Measurements from ENCODE around the gene PDS5B. TPM values are rescaled to one million over a fixed set of nuclear protein-coding genes. Genes with fewer than 3 reads are reported as not detected.
A peak's percentile ranks its signal among the peaks of the same experiment; 100 is the strongest.

PDS5B gene
- total RNA-seq, 4 donors from 2014 or later: 18.0 to 27.3 (median 21.2) TPM

DNA sequence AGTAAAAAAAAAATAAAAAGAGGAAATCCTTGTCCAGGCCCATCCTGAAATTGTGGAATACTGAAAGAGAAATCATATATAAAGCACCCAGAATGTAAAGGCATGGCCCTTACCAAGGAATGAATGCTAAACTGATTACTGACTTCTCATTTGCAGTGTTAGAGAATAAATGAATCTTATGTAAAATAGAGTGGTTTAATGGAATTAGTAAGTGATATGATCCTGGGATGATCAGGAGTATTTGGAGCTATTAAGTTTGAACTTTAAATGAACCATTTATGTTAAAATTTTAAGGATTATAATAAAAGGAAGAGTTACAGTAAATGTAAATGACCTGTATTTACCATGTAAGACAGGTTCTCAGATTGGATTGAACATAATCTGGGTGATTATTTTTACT is 75.4 kb downstream of the PDS5B start:
- DNase-seq (no peak), ATAC-seq (no peak)
- Histone ChIP-seq H3K4me3 (no peak overlapping the region), H3K27me3 (no peaks in the 10 kb centered on the region), H3K4me1 (peaks cover 5 to 6% of the 10 kb centered on the region in 2 donors), H3K27ac (no peak overlapping the region), H3K36me3 (no peaks in the 10 kb centered on the region), H3K9me3 (no peaks in the 10 kb centered on the region)
- in situ Hi-C loops (cut with MboI; ENCODE audit: low sequenced_read_pairs in 4 of 4): no loop called here
- intact Hi-C loops (cut with DNase I; ENCODE audit: low total_unique reads): no loop called here
- TF ChIP-seq POLR2A (IDR thresholded peaks at IDR 0.05): no peak
- TF ChIP-seq, protein P1, sequence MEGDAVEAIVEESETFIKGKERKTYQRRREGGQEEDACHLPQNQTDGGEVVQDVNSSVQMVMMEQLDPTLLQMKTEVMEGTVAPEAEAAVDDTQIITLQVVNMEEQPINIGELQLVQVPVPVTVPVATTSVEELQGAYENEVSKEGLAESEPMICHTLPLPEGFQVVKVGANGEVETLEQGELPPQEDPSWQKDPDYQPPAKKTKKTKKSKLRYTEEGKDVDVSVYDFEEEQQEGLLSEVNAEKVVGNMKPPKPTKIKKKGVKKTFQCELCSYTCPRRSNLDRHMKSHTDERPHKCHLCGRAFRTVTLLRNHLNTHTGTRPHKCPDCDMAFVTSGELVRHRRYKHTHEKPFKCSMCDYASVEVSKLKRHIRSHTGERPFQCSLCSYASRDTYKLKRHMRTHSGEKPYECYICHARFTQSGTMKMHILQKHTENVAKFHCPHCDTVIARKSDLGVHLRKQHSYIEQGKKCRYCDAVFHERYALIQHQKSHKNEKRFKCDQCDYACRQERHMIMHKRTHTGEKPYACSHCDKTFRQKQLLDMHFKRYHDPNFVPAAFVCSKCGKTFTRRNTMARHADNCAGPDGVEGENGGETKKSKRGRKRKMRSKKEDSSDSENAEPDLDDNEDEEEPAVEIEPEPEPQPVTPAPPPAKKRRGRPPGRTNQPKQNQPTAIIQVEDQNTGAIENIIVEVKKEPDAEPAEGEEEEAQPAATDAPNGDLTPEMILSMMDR (IDR thresholded peaks at IDR 0.05 in 4 of 5, conservative IDR thresholded peaks at IDR 0.05 in 1 of 5): no peak

DNA sequence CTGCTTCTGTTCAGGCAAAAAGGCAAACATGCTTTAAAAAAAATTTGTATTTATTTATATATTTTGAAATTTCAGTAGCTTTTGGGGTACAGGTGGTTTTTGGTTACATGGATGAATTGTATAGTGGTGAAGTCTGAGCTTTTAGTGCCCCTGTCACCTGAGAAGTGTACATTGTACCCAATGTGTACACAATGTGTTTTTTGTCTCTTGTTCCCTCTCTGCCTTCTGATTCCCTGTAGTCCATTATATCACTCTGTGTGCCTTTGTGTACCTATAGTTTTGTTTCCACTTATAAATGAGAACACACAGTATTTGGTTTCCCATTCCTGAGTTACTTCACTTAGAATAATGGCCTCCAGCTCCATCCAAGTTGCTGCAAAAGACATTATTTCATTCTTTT is 77.4 kb downstream of the PDS5B start:
- intact Hi-C loops (cut with DNase I; ENCODE audit: low total_unique reads): no loop called here

DNA sequence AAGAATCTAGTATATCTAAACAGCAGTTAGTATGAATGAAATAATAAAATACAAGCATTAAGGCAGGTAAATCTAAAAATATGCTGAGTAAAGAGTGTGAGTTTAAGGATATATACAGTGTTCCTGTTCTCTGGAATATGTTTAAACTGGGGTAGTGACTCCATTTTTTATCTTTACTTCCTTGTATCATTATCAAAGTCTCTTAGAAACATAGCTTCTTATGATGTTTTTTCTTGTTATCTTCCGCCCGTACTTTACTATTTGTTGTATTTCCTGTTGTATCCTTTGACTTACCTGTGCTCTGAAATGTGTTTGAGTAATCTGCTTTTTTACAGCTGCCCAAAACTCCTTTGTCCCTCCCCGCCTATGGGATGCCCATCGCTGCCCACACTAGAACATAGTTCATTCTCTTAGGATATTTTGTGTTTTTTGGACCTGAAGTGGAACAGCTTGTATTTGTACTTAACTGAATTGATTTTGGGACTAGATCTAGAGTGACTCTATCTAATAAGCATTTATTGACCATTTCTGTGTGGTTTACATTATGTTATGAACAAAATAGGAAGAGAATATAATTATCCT is 80.8 kb downstream of the PDS5B start:
- Histone ChIP-seq H3K9me3 (no peaks in the 10 kb centered on the region), H3K4me1 (no peaks in the 10 kb centered on the region), H3K27ac (no peak overlapping the region), H3K4me3 (no peak overlapping the region), H3K27me3 (no peaks in the 10 kb centered on the region), H3K36me3 (no peaks in the 10 kb centered on the region)
- intact Hi-C loops (cut with DNase I; ENCODE audit: low total_unique reads) (no loop called here), in situ Hi-C loops (cut with MboI; ENCODE audit: low sequenced_read_pairs in 4 of 4) (no loop called here)
- no peak for DNase-seq
- no peak for ATAC-seq
- TF ChIP-seq POLR2A (IDR thresholded peaks at IDR 0.05): no peak
- TF ChIP-seq, protein P1 (IDR thresholded peaks at IDR 0.05 in 4 of 5, conservative IDR thresholded peaks at IDR 0.05 in 1 of 5): no peak

More for the DNA sequence above, 77.4 kb downstream of the PDS5B start:
- Histone ChIP-seq H3K9me3 (no peaks in the 10 kb centered on the region), H3K27me3 (no peaks in the 10 kb centered on the region), H3K36me3 (no peaks in the 10 kb centered on the region), H3K27ac (no peak overlapping the region), H3K4me3 (no peak overlapping the region), H3K4me1 (no peaks in the 10 kb centered on the region)
- TF ChIP-seq POLR2A (IDR thresholded peaks at IDR 0.05): no peak
- TF ChIP-seq, protein P1 (IDR thresholded peaks at IDR 0.05 in 4 of 5, conservative IDR thresholded peaks at IDR 0.05 in 1 of 5): no peak
- no peak for DNase-seq
- no peak for ATAC-seq
- in situ Hi-C loops (cut with MboI; ENCODE audit: low sequenced_read_pairs in 4 of 4): no loop called here

DNA sequence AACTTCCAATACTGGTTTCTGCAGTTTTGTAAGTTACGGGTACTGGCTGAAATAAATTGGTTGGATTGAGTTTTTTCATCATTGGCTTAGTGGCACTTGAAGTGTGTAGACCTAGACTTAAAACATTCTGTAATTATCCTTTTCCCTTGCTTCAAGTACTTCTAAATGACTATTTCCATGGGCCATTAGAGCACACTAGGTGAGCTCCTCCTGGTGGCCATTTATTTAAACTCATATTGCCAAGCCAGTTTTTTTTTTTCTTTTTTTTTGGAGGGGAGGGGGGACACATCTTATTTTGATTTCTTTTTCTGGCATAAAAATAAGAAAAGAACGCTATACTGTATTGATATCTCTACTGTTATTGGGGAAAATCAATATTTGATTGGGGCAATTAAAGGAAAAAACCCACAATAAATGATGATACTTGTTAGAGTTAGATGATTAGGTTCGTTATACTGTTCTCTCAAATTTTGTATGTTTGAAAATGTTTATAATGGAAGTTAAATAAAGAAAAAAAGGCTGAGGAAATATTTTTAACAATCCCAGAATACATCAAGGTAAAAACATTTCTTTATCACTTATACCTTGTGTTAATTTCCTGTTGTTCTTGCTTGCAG is 82.9 kb downstream of the PDS5B start:
- in situ Hi-C loops (cut with MboI; ENCODE audit: low sequenced_read_pairs in 4 of 4) (no loop called here), intact Hi-C loops (cut with DNase I; ENCODE audit: low total_unique reads) (no loop called here)
- no peaks in the 10 kb centered on the region for H3K4me1 ChIP-seq
- H3K36me3 ChIP-seq: no peaks in the 10 kb centered on the region
- no peaks in the 10 kb centered on the region for H3K9me3 ChIP-seq
- TF ChIP-seq, protein P1 (IDR thresholded peaks at IDR 0.05 in 4 of 5, conservative IDR thresholded peaks at IDR 0.05 in 1 of 5): peak in 4 of 5 experiments; percentile 21 to 64 (median 36)
- TF ChIP-seq POLR2A (IDR thresholded peaks at IDR 0.05): no peak
- no peaks in the 10 kb centered on the region for H3K27me3 ChIP-seq
- no peak overlapping the region for H3K27ac ChIP-seq
- no peak for DNase-seq
- no peak for ATAC-seq
- no peak overlapping the region for H3K4me3 ChIP-seq

All from gastrocnemius medialis (tissue), 4 donors.